Neural cell (in vitro differentiated cells): ENCODE data around the gene CCDC9B. TPM values are rescaled to one million over a fixed set of nuclear protein-coding genes. Genes with fewer than 3 reads are reported as not detected.

ENCODE experiments used
- H2AFZ ChIP-seq: fragments of 200-600, 300-800 bp; sonication (generic), shearing (Covaris generic); 2 replicates; pipeline ENCODE4 v1.6.0; 2014; ENCODE audit warnings: low read depth, mild to moderate bottlenecking, antibody characterized with exemption, low read length, moderate library complexity
- H3F3A ChIP-seq: fragments of 200-600 bp; shearing (Covaris generic); 2 replicates; pipeline ENCODE4 v1.6.1; 2016; ENCODE audit warnings: mild to moderate bottlenecking, moderate library complexity, mixed read lengths, antibody characterized with exemption, low read length; ENCODE audit not compliant: insufficient read depth, poor library complexity, severe bottlenecking
- H3K27ac ChIP-seq: fragments of 200-600, 300-800 bp; sonication (generic), shearing (Covaris generic); 2 replicates; pipeline ENCODE4 v1.5.1; 2014; ENCODE audit warnings: mild to moderate bottlenecking, low read length, moderate library complexity
- H3K27me3 ChIP-seq: fragments of 300-800, 200-600 bp; sonication (generic), shearing (Covaris generic); 2 replicates; pipeline ENCODE4 v1.6.0; 2014; ENCODE audit warnings: mild to moderate bottlenecking, low read depth, low read length, moderate library complexity; ENCODE audit not compliant: insufficient read depth
- H3K36me3 ChIP-seq: fragments of 300-800, 200-600 bp; sonication (generic), shearing (Covaris generic); 2 replicates; pipeline ENCODE4 v1.5.1; 2014; ENCODE audit warnings: mild to moderate bottlenecking, antibody characterized with exemption, low read length, moderate library complexity; ENCODE audit not compliant: insufficient read depth
- H3K4me2 ChIP-seq: fragments of 300-800, 200-600 bp; sonication (generic), shearing (Covaris generic); 2 replicates; pipeline ENCODE4 v1.6.0; 2014; ENCODE audit warnings: mild to moderate bottlenecking, low read length
- H3K4me3 ChIP-seq: fragments of 300-800, 200-600 bp; sonication (generic), shearing (Covaris generic); 2 replicates; pipeline ENCODE4 v1.5.1; 2014; ENCODE audit warnings: mild to moderate bottlenecking, low read length, moderate library complexity
- H3K79me2 ChIP-seq: fragments of 200-600 bp; shearing (Covaris generic); replicated peaks from 2 replicates; pipeline ENCODE4 v1.6.0; 2014; ENCODE audit warnings: mild to moderate bottlenecking, low read length, moderate library complexity; ENCODE audit not compliant: insufficient read depth
- H3K9ac ChIP-seq: fragments of 300-800, 200-600 bp; sonication (generic), shearing (Covaris generic); 2 replicates; pipeline ENCODE4 v1.6.1; 2016; ENCODE audit warnings: mild to moderate bottlenecking, low read length, mixed read lengths
- H3K9me2 ChIP-seq: fragments of 200-600 bp; shearing (Covaris generic); 2 replicates; pipeline ENCODE4 v1.6.1; 2016; ENCODE audit warnings: mild to moderate bottlenecking, low read length, mixed read lengths; ENCODE audit not compliant: insufficient read depth
- H3K9me3 ChIP-seq: fragments of 200-600, 300-800 bp; sonication (generic), shearing (Covaris generic); 2 replicates; pipeline ENCODE4 v1.6.1; 2016; ENCODE audit warnings: mild to moderate bottlenecking, mixed run types, low read length, moderate library complexity, mixed read lengths
- H4K20me1 ChIP-seq: fragments of 200-600 bp; shearing (Covaris generic); 2 replicates; pipeline ENCODE4 v1.6.1; 2016; ENCODE audit warnings: mild to moderate bottlenecking, mixed run types; ENCODE audit not compliant: insufficient read depth
- CTCF ChIP-seq: fragments of 450-650 bp; IDR thresholded peaks from 2 replicates; pipeline ENCODE4 v1.5.1; 2014; ENCODE audit warnings: antibody characterized with exemption, mild to moderate bottlenecking, moderate library complexity; ENCODE audit not compliant: poor library complexity, severe bottlenecking
- EP300 ChIP-seq: fragments of 450-650 bp; conservative IDR thresholded peaks from 2 replicates; pipeline ENCODE4 v1.6.1; 2014; ENCODE audit warnings: antibody characterized with exemption, mild to moderate bottlenecking, moderate library complexity; ENCODE audit not compliant: poor library complexity, severe bottlenecking
- EZH2 ChIP-seq: fragments of 200-600, 300-800 bp; shearing (Covaris generic), sonication (generic); IDR thresholded peaks from 2 replicates; pipeline ENCODE4 v1.6.1; 2014; ENCODE audit warnings: antibody characterized with exemption, low read length, borderline replicate concordance, mild to moderate bottlenecking; ENCODE audit not compliant: insufficient read depth, poor library complexity, severe bottlenecking
- MXI1 ChIP-seq: fragments of 450-650 bp; conservative IDR thresholded peaks from 2 replicates; pipeline ENCODE4 v1.6.1; 2014; ENCODE audit warnings: antibody characterized with exemption, mild to moderate bottlenecking; ENCODE audit not compliant: poor library complexity, severe bottlenecking
- POLR2AphosphoS5 ChIP-seq: IDR thresholded peaks from 2 replicates; pipeline ENCODE4 v1.6.1; 2012
- RAD21 ChIP-seq: fragments of 450-650 bp; conservative IDR thresholded peaks from 2 replicates; pipeline ENCODE4 v1.6.1; 2014; ENCODE audit warnings: antibody characterized with exemption, mild to moderate bottlenecking, moderate library complexity
- SMC3 ChIP-seq: fragments of 450-650 bp; conservative IDR thresholded peaks from 2 replicates; pipeline ENCODE4 v1.6.1; 2014; ENCODE audit warnings: antibody characterized with exemption, mild to moderate bottlenecking, moderate library complexity; ENCODE audit not compliant: poor library complexity
- TAF1 ChIP-seq: IDR thresholded peaks from 2 replicates; pipeline ENCODE4 v1.6.1; 2012; ENCODE audit warnings: low read depth
- polyA plus RNA-seq: library from polyadenylated mRNA; depleted of rRNA; stranded (reverse); fragments of >200 nt; gene quantifications from 2 replicates; pipeline ENCODE4 v1.2.3, GENCODE V29; 2014
- TF ChIP-seq, protein P1 (sequence below): IDR thresholded peaks from 2 replicates; pipeline ENCODE4 v1.6.1; 2012; ENCODE audit warnings: borderline replicate concordance

CCDC9B gene
- polyA plus RNA-seq, 1 donor from 2014 or later, result not detected

DNA sequence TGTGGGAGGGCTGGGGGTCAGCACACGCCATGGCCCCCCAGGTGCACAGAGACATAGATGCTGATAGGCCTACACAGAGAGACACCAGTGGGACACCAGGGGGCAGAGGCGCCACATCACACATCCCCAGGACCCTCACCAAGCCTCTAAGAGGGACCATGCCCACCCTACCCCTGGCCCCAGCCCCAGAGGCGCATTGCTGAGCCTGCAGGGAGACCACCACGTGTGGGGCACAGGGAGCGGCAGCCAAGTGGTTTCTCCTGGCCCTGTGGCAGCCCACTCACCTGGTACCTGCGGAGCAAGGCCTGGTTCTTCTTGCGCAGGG is 1.2 kb downstream of the CCDC9B start:
- Histone ChIP-seq H3K9me3 (no peaks in the 10 kb centered on the region), H2AFZ (no peak overlapping the region), H3K9me2 (no peaks in the 10 kb centered on the region), H3K79me2 (no peaks in the 10 kb centered on the region), H3K9ac (no peak overlapping the region), H3F3A (no peaks in the 10 kb centered on the region), H3K27ac (no peak overlapping the region), H4K20me1 (no peaks in the 10 kb centered on the region), H3K36me3 (no peaks in the 10 kb centered on the region), H3K4me2 (no peak overlapping the region), H3K27me3 (no peaks in the 10 kb centered on the region), H3K4me3 (no peak overlapping the region)
- TF ChIP-seq EZH2 (no peak), MXI1 (no peak), TAF1 (no peak), CTCF (no peak), EP300 (no peak), SMC3 (no peak), RAD21 (no peak), POLR2AphosphoS5 (no peak)
- TF ChIP-seq, protein P1, sequence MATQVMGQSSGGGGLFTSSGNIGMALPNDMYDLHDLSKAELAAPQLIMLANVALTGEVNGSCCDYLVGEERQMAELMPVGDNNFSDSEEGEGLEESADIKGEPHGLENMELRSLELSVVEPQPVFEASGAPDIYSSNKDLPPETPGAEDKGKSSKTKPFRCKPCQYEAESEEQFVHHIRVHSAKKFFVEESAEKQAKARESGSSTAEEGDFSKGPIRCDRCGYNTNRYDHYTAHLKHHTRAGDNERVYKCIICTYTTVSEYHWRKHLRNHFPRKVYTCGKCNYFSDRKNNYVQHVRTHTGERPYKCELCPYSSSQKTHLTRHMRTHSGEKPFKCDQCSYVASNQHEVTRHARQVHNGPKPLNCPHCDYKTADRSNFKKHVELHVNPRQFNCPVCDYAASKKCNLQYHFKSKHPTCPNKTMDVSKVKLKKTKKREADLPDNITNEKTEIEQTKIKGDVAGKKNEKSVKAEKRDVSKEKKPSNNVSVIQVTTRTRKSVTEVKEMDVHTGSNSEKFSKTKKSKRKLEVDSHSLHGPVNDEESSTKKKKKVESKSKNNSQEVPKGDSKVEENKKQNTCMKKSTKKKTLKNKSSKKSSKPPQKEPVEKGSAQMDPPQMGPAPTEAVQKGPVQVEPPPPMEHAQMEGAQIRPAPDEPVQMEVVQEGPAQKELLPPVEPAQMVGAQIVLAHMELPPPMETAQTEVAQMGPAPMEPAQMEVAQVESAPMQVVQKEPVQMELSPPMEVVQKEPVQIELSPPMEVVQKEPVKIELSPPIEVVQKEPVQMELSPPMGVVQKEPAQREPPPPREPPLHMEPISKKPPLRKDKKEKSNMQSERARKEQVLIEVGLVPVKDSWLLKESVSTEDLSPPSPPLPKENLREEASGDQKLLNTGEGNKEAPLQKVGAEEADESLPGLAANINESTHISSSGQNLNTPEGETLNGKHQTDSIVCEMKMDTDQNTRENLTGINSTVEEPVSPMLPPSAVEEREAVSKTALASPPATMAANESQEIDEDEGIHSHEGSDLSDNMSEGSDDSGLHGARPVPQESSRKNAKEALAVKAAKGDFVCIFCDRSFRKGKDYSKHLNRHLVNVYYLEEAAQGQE, result no peak

DNA sequence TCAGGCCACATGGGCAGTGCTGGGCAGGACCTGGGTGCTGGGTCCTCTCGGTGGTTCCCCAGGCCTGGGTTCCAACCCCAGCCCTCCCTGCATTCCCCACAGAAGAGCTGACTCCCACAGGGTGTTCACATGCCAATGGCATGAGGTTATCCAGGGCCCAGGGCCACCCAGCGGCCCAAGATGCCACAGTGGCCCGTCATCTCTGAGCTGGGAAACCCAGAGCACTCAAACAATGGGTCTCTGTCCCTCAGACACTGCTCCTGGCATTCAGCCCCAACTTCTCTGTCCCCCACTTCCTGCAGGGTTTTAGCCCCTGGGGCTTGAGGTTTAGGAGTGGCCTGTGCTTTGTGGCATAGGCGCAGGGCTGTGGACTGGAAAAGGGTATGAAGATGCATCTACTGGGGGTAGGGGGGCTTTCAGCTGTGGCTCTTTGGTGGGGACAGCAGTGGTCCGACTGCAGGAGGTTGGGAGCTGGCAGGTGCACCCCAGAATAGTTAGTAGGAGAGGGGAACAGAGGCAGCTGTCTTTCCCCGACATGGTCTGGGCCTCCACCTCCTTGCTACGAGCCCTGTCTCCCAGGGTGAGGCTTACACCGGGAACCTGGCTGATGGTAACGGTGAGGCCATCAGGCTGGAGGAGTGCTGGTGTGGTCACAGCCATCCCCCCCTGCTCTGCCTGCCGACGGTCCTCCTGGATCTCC is 1.7 kb downstream of the CCDC9B start:
- H3F3A ChIP-seq, result no peaks in the 10 kb centered on the region
- H3K9me2 ChIP-seq, result no peaks in the 10 kb centered on the region
- no peak overlapping the region for H3K27ac ChIP-seq
- H2AFZ ChIP-seq, result no peak overlapping the region
- H4K20me1 ChIP-seq, result no peaks in the 10 kb centered on the region
- no peak for TF ChIP-seq RAD21
- no peaks in the 10 kb centered on the region for H3K79me2 ChIP-seq
- H3K27me3 ChIP-seq, result no peaks in the 10 kb centered on the region
- no peak overlapping the region for H3K4me2 ChIP-seq
- no peaks in the 10 kb centered on the region for H3K9me3 ChIP-seq
- no peak overlapping the region for H3K4me3 ChIP-seq
- H3K9ac ChIP-seq, result no peak overlapping the region
- H3K36me3 ChIP-seq, result no peaks in the 10 kb centered on the region
